H9 (cell line): Measurements from ENCODE around the gene GSTK1. TPM values are rescaled to one million over a fixed set of nuclear protein-coding genes. Genes with fewer than 3 reads are reported as not detected.

ENCODE experiments used
- DNase-seq: peaks from one replicate; pipeline ENCODE4 v3.0.0-alpha.2; 2017
- H2AFZ ChIP-seq: one replicate; pipeline ENCODE4 v1.6.1; 2013; ENCODE audit warnings: mild to moderate bottlenecking, low read length, control low read depth, moderate library complexity
- H2AK5ac ChIP-seq: 2 replicates; pipeline ENCODE4 v1.6.1; 2013; ENCODE audit warnings: low read length, control low read depth, mixed read lengths; ENCODE audit not compliant: insufficient read length
- H2BK120ac ChIP-seq: one replicate; pipeline ENCODE4 v1.6.1; 2013; ENCODE audit warnings: low read depth, mild to moderate bottlenecking, low read length, control low read depth, inconsistent platforms; ENCODE audit not compliant: poor library complexity, severe bottlenecking
- H2BK12ac ChIP-seq: 2 replicates; pipeline ENCODE4 v1.6.1; 2013; ENCODE audit warnings: low read length, control low read depth, mixed read lengths, low read depth; ENCODE audit not compliant: insufficient read length
- H2BK15ac ChIP-seq: 2 replicates; pipeline ENCODE4 v1.6.1; 2013; ENCODE audit warnings: low read depth, low read length, control low read depth
- H2BK20ac ChIP-seq: one replicate; pipeline ENCODE4 v1.6.1; 2013; ENCODE audit warnings: low read depth, mild to moderate bottlenecking, low read length, control low read depth, inconsistent platforms; ENCODE audit not compliant: poor library complexity, severe bottlenecking
- H2BK5ac ChIP-seq: 2 replicates; pipeline ENCODE4 v1.6.1; 2013; ENCODE audit warnings: low read length, control low read depth, mixed read lengths; ENCODE audit not compliant: insufficient read length
- H3K14ac ChIP-seq: 2 replicates; pipeline ENCODE4 v1.6.1; 2013; ENCODE audit warnings: low read length, control low read depth; ENCODE audit not compliant: insufficient read depth
- H3K18ac ChIP-seq: 2 replicates; pipeline ENCODE4 v1.6.1; 2013; ENCODE audit warnings: low read depth, mild to moderate bottlenecking, mixed read lengths, low read length, control low read depth; ENCODE audit not compliant: insufficient read length
- H3K23ac ChIP-seq: 2 replicates; pipeline ENCODE4 v1.6.1; 2013; ENCODE audit warnings: low read length, control low read depth, mixed read lengths, low read depth; ENCODE audit not compliant: insufficient read length
- H3K23me2 ChIP-seq: 2 replicates; pipeline ENCODE4 v1.6.1; 2013; ENCODE audit warnings: low read depth, mild to moderate bottlenecking, mixed read lengths, low read length, control low read depth; ENCODE audit not compliant: insufficient read length, poor library complexity, severe bottlenecking
- H3K27ac ChIP-seq: 2 replicates; pipeline ENCODE4 v1.5.1; 2013; ENCODE audit warnings: low read length, control low read depth, mixed read lengths, low read depth; ENCODE audit not compliant: insufficient read length
- H3K27me3 ChIP-seq: 2 replicates; pipeline ENCODE4 v1.6.1; 2013; ENCODE audit warnings: low read length, control low read depth, inconsistent platforms; ENCODE audit not compliant: insufficient read depth
- H3K4ac ChIP-seq: 2 replicates; pipeline ENCODE4 v1.6.1; 2013; ENCODE audit warnings: low read depth, mild to moderate bottlenecking, control low read depth, inconsistent platforms, low read length, moderate library complexity
- H3K4me1 ChIP-seq: 2 replicates; pipeline ENCODE4 v1.6.1; 2013; ENCODE audit warnings: low read length, control low read depth, inconsistent platforms; ENCODE audit not compliant: insufficient read depth
- H3K4me2 ChIP-seq: 2 replicates; pipeline ENCODE4 v1.6.1; 2013; ENCODE audit warnings: low read length, control low read depth, mixed read lengths; ENCODE audit not compliant: insufficient read length, insufficient read depth
- H3K56ac ChIP-seq: 2 replicates; pipeline ENCODE4 v1.6.1; 2013; ENCODE audit warnings: low read depth, mild to moderate bottlenecking, mixed read lengths, low read length, control low read depth; ENCODE audit not compliant: insufficient read length
- H3K79me1 ChIP-seq: 2 replicates; pipeline ENCODE4 v1.6.1; 2013; ENCODE audit warnings: low read depth, mild to moderate bottlenecking, moderate library complexity, low read length, control low read depth, inconsistent platforms; ENCODE audit not compliant: insufficient read depth, poor library complexity, severe bottlenecking
- H3K79me2 ChIP-seq: 2 replicates; pipeline ENCODE4 v1.6.1; 2013; ENCODE audit warnings: low read length, control low read depth, inconsistent platforms; ENCODE audit not compliant: insufficient read depth
- H3K9ac ChIP-seq: 2 replicates; pipeline ENCODE4 v1.6.1; 2013; ENCODE audit warnings: low read length, control low read depth, mixed read lengths; ENCODE audit not compliant: insufficient read length; ENCODE audit errors: extremely low read depth
- H3K9me3 ChIP-seq: one replicate; pipeline ENCODE4 v1.6.1; 2013; ENCODE audit warnings: low read depth, low read length, inconsistent platforms; ENCODE audit not compliant: control insufficient read depth
- H3T11ph ChIP-seq: one replicate; pipeline ENCODE4 v1.6.1; 2013; ENCODE audit warnings: mild to moderate bottlenecking, low read length, control low read depth, inconsistent platforms
- H4K20me1 ChIP-seq: one replicate; pipeline ENCODE4 v1.6.1; 2013; ENCODE audit not compliant: control insufficient read depth, insufficient read length, insufficient read depth
- H4K5ac ChIP-seq: 2 replicates; pipeline ENCODE4 v1.6.1; 2013; ENCODE audit warnings: low read depth, mild to moderate bottlenecking, mixed read lengths, low read length, control low read depth; ENCODE audit not compliant: insufficient read length
- H4K8ac ChIP-seq: replicated peaks from 2 replicates; pipeline ENCODE4 v1.6.1; 2013; ENCODE audit warnings: low read length, control low read depth, mixed read lengths, low read depth; ENCODE audit not compliant: insufficient read length
- H4K91ac ChIP-seq: 2 replicates; pipeline ENCODE4 v1.6.1; 2013; ENCODE audit warnings: low read depth, mild to moderate bottlenecking, moderate library complexity, mixed read lengths, low read length, control low read depth; ENCODE audit not compliant: insufficient read length
- H3K27ac Mint-ChIP-seq, 3 experiments: 2 replicates in 2 of 3; 3 replicates in 1 of 3; pipeline ENCODE4 v1.8.0; 2020 to 2021; ENCODE audit warnings: mixed read lengths in 3 of 3, mild to moderate bottlenecking in 1 of 3, moderate library complexity in 1 of 3
- H3K27me3 Mint-ChIP-seq: 2 replicates; pipeline ENCODE4 v1.8.0; 2021; ENCODE audit warnings: low read depth, mild to moderate bottlenecking, moderate library complexity, mixed read lengths
- H3K36me3 Mint-ChIP-seq, 3 experiments: 2 replicates in 2 of 3; 3 replicates in 1 of 3; pipeline ENCODE4 v1.8.0; 2020 to 2021; ENCODE audit warnings: low read depth in 3 of 3, mixed read lengths in 3 of 3; ENCODE audit not compliant: insufficient read depth in 1 of 3
- H3K4me1 Mint-ChIP-seq, 2 experiments: 2 replicates each; pipeline ENCODE4 v1.8.0; 2020; ENCODE audit warnings: mixed read lengths in 2 of 2
- H3K4me3 Mint-ChIP-seq, 2 experiments: 2 replicates in 1 of 2; 3 replicates in 1 of 2; pipeline ENCODE4 v1.8.0; 2020 to 2021; ENCODE audit warnings: mild to moderate bottlenecking in 2 of 2, mixed read lengths in 2 of 2, moderate library complexity in 1 of 2
- H3K9me3 Mint-ChIP-seq, 2 experiments: 2 replicates in 1 of 2; 3 replicates in 1 of 2; pipeline ENCODE4 v1.8.0; 2020; ENCODE audit warnings: mild to moderate bottlenecking in 2 of 2, mixed read lengths in 2 of 2, moderate library complexity in 1 of 2
- WGBS: extraction: QIAGEN DNeasy Blood & Tissue Kit; methylation state at CpG from one replicate; pipeline ENCODE4 v1.1.7; 2013; ENCODE audit warnings: missing lambda C conversion rate, low lambda C conversion rate, mixed read lengths; ENCODE audit not compliant: insufficient read length; ENCODE audit errors: extremely low coverage; 5-methylcytosine and 5-hydroxymethylcytosine counted together
- total RNA-seq: library from RNA; stranded (reverse); gene quantifications from 2 replicates; pipeline ENCODE4 v1.2.1, GENCODE V29; 2021
- TF ChIP-seq, protein P1 (sequence below): fragments of 200-600 bp; sonication (generic); conservative IDR thresholded peaks from 3 replicates; pipeline ENCODE4 v1.8.0; 2021; ENCODE audit warnings: antibody characterized with exemption, mild to moderate bottlenecking

GSTK1 gene
- total RNA-seq, 1 experiment from 2014 or later, result 36.1 TPM

DNA sequence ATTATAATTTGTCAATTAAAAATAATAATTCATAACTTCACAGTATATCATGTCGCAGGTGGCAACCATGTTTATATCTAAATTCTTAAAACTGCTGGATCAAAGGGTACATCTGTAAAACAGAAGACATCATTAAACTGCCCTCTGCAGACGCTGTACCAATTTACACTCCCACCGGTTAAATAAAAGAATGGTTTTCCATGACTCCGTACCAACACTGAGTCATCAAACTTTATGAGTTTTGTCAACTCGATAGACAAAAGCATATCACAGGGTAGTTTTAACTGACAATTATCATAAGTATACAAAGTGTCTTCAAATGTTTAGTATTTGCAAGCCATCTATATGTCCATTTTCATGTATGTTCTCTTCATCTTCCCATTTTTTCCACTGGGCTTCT, 5.7 kb upstream of the GSTK1 start:
- Histone ChIP-seq H3K9ac (no peak overlapping the region), H2BK20ac (no peak overlapping the region), H4K5ac (no peak overlapping the region), H3K27me3 (no peaks in the 10 kb centered on the region), H3T11ph (no peak overlapping the region), H2AFZ (no peak overlapping the region), H3K4ac (no peak overlapping the region), H2BK15ac (no peak overlapping the region), H3K23ac (no peak overlapping the region), H2BK12ac (no peak overlapping the region), H2BK120ac (no peak overlapping the region), H3K9me3 (no peaks in the 10 kb centered on the region), H3K4me2 (no peak overlapping the region), H3K23me2 (no peaks in the 10 kb centered on the region), H3K27ac (no peak overlapping the region), H4K8ac (no peak overlapping the region), H3K79me2 (no peaks in the 10 kb centered on the region), H4K91ac (no peak overlapping the region), H3K56ac (no peak overlapping the region), H3K79me1 (no peaks in the 10 kb centered on the region), H2BK5ac (no peak overlapping the region), H3K4me1 (no peaks in the 10 kb centered on the region), H3K14ac (no peak overlapping the region), H3K18ac (no peak overlapping the region), H4K20me1 (no peaks in the 10 kb centered on the region), H2AK5ac (no peak overlapping the region)
- Mint-ChIP-seq H3K27me3 (peaks cover 1% of the 10 kb centered on the region; the same call in 1 of the 2 replicates), H3K27ac (no peak overlapping the region), H3K9me3 (peaks cover 0 to 2% of the 10 kb centered on the region in 2 experiments; a peak in 1 of 5 replicates), H3K4me3 (no peak overlapping the region), H3K36me3 (no peaks in the 10 kb centered on the region; a peak in 1 of 7 replicates), H3K4me1 (0 out of 4 replicates have a peak, but pooled peaks cover 0 to under 1% of the 10 kb centered on the region in 2 experiments)
- no CpG with 5 or more reads among the region's 5 CpGs for WGBS
- DNase-seq, result no peak
- TF ChIP-seq, protein P1, sequence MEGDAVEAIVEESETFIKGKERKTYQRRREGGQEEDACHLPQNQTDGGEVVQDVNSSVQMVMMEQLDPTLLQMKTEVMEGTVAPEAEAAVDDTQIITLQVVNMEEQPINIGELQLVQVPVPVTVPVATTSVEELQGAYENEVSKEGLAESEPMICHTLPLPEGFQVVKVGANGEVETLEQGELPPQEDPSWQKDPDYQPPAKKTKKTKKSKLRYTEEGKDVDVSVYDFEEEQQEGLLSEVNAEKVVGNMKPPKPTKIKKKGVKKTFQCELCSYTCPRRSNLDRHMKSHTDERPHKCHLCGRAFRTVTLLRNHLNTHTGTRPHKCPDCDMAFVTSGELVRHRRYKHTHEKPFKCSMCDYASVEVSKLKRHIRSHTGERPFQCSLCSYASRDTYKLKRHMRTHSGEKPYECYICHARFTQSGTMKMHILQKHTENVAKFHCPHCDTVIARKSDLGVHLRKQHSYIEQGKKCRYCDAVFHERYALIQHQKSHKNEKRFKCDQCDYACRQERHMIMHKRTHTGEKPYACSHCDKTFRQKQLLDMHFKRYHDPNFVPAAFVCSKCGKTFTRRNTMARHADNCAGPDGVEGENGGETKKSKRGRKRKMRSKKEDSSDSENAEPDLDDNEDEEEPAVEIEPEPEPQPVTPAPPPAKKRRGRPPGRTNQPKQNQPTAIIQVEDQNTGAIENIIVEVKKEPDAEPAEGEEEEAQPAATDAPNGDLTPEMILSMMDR, result no peak
